ENCODE data around the gene ROR1. TPM values are rescaled to one million over a fixed set of nuclear protein-coding genes. Genes with fewer than 3 reads are reported as not detected.

ROR1 gene
- total and polyA plus RNA-seq, 2 of the 13 experiments (the other 11 are each of a cell fraction or from before 2014, with no cell fraction given): 0.58 to 2.3 TPM

DNA sequence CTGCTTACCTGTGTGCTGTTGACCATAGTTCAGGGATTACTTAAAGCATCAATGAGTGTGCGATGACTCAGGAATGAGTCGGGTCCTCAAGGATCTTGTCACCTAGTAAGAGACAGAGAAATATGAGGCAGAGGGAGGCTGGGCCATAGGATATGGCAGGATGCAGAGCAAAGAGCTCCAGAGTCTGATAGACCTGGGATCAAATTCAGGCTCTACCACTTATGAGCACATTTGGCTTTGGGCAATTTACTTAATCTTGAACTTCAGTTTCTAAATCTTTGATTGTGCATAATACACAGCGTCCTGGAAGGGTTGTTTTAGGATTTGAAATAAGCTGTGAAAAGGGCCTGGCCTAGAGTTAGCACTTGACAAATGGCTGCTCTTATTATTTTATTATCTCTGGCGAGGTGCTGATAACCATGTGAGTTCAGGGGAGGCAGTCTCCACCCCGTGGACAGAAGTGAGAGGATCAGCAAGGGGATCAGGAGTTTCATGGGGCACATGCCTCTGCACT lies 94.5 kb downstream of the ROR1 start:
- CTCF ChIA-PET (ENCODE audit: low intra/inter-chr PET ratio, low total read pairs): no interaction called here
- Histone ChIP-seq H3K27me3 (ENCODE audit: control insufficient read depth in 1 of 2, insufficient read depth in 2 of 2, low read length in 2 of 2) (no peaks in the 10 kb centered on the region), H3K9ac (ENCODE audit: insufficient read depth, low read depth, low read length) (no peak overlapping the region), H3K4me1 (ENCODE audit: insufficient read depth, low read length) (no peaks in the 10 kb centered on the region), H3K36me3 (replicated peaks in 1 of 2; ENCODE audit: control insufficient read depth in 1 of 2, insufficient read depth in 2 of 2, low read length in 2 of 2) (no peaks in the 10 kb centered on the region), H3K79me2 (ENCODE audit: insufficient read depth, low read length) (no peaks in the 10 kb centered on the region), H3K4me3 (replicated peaks in 1 of 3; ENCODE audit: insufficient read depth in 1 of 3, low read depth in 2 of 3, low read length in 3 of 3) (no peak overlapping the region), H4K20me1 (ENCODE audit: insufficient read depth, low read length) (no peaks in the 10 kb centered on the region), H3K9me3 (ENCODE audit: low read length) (no peaks in the 10 kb centered on the region), H2AFZ (ENCODE audit: low read length) (no peak overlapping the region), H3K4me2 (ENCODE audit: low read depth, low read length) (no peak overlapping the region), H3K27ac (ENCODE audit: extremely low read length, insufficient read depth, low read length) (no peak overlapping the region)
- FAIRE-seq (no peak), ATAC-seq (peak; percentile 75), DNase-seq (ENCODE audit: low spot score) (no peak)
- in situ Hi-C loops (cut with HindIII; ENCODE audit: extremely low pct_ligation_motif_present, low pct_unique_long_range_greater_than_20kb) (no loop called here), intact Hi-C loops (cut with micrococcal nuclease; ENCODE audit: unreplicated experiment) (no loop called here)
- TF ChIP-seq BHLHE40 (IDR thresholded peaks at IDR 0.05; ENCODE audit: low read length): no peak
- no peak for TF ChIP-seq TCF12 (IDR thresholded peaks at IDR 0.05)
- TF ChIP-seq TCF12 (CRISPR knock-in tag; IDR thresholded peaks at IDR 0.05): no peak
- no peak for TF ChIP-seq RBM22 (optimal IDR thresholded peaks at IDR 0.05; ENCODE audit: low read length)
- TF ChIP-seq ZNF615 (CRISPR knock-in tag; IDR thresholded peaks at IDR 0.05; ENCODE audit: borderline replicate concordance): no peak
- TF ChIP-seq STAG1 (CRISPR knock-in tag; IDR thresholded peaks at IDR 0.05): peak; percentile 17; the same call in 1 of the 2 replicates
- POLR2A ChIA-PET: no interaction called here
- 35% methylated on average over 5 of the region's 5 CpGs for WGBS (ENCODE audit: low lambda C conversion rate)
- BruUV-seq (replicated peaks): no TSS peak

DNA sequence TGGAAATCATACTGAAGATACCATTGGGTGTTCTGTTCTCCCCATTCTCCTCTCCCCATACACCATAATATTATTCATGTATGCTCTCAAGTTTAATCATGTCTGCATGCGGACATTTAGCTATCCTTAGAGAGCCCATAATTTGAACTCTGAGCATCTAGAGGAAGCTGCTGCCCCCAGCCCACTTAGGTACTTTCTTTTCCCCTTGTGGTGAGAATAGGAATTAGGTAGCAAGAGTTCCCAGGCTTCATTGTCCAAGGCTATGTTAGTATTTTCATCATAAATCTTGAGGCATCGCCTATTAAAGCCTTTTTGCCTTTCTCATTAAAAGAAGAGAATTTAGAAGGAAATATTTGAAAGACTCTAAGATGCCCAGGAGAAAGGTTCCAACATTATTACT lies 96.3 kb downstream of the ROR1 start:
- no peaks in the 10 kb centered on the region for H3K9me3 ChIP-seq (ENCODE audit: low read length)
- CTCF ChIA-PET (ENCODE audit: low intra/inter-chr PET ratio, low total read pairs): no interaction called here
- H3K36me3 ChIP-seq (replicated peaks in 1 of 2; ENCODE audit: control insufficient read depth in 1 of 2, insufficient read depth in 2 of 2, low read length in 2 of 2): no peaks in the 10 kb centered on the region
- H3K27ac ChIP-seq (ENCODE audit: extremely low read length, insufficient read depth, low read length): no peak overlapping the region
- no peaks in the 10 kb centered on the region for H3K79me2 ChIP-seq (ENCODE audit: insufficient read depth, low read length)
- no peaks in the 10 kb centered on the region for H3K4me1 ChIP-seq (ENCODE audit: insufficient read depth, low read length)
- no peak overlapping the region for H3K9ac ChIP-seq (ENCODE audit: insufficient read depth, low read depth, low read length)
- intact Hi-C loops (cut with micrococcal nuclease; ENCODE audit: unreplicated experiment): no loop called here
- no peak overlapping the region for H3K4me2 ChIP-seq (ENCODE audit: low read depth, low read length)
- POLR2A ChIA-PET: no interaction called here
- no TSS peak for BruUV-seq (replicated peaks)
- DNase-seq (ENCODE audit: low spot score) (no peak), ATAC-seq (no peak), FAIRE-seq (no peak)
- WGBS (ENCODE audit: low lambda C conversion rate): 58% methylated on average over 2 of the region's 2 CpGs
- no peak overlapping the region for H3K4me3 ChIP-seq (replicated peaks in 1 of 3; ENCODE audit: insufficient read depth in 1 of 3, low read depth in 2 of 3, low read length in 3 of 3)
- in situ Hi-C loops (cut with HindIII; ENCODE audit: extremely low pct_ligation_motif_present, low pct_unique_long_range_greater_than_20kb): no loop called here
- H3K27me3 ChIP-seq (ENCODE audit: control insufficient read depth in 1 of 2, insufficient read depth in 2 of 2, low read length in 2 of 2): no peaks in the 10 kb centered on the region
- H4K20me1 ChIP-seq (ENCODE audit: insufficient read depth, low read length): no peaks in the 10 kb centered on the region
- H2AFZ ChIP-seq (ENCODE audit: low read length): no peak overlapping the region
- TF ChIP-seq NCOA1 (CRISPR knock-in tag; IDR thresholded peaks at IDR 0.05) (no peak), MED8 (CRISPR knock-in tag; IDR thresholded peaks at IDR 0.05; ENCODE audit: insufficient replicate concordance) (no peak), SMYD3 (CRISPR knock-in tag; IDR thresholded peaks at IDR 0.05) (no peak), PTBP1 (IDR thresholded peaks at IDR 0.05; ENCODE audit: low read depth, low read length, poor library complexity, severe bottlenecking) (no peak), CREB1 (IDR thresholded peaks at IDR 0.05) (no peak), CREB1 (CRISPR knock-in tag; IDR thresholded peaks at IDR 0.05) (no peak), MBNL3 (CRISPR knock-in tag; conservative IDR thresholded peaks at IDR 0.05) (no peak)
- TF ChIP-seq, protein P1, sequence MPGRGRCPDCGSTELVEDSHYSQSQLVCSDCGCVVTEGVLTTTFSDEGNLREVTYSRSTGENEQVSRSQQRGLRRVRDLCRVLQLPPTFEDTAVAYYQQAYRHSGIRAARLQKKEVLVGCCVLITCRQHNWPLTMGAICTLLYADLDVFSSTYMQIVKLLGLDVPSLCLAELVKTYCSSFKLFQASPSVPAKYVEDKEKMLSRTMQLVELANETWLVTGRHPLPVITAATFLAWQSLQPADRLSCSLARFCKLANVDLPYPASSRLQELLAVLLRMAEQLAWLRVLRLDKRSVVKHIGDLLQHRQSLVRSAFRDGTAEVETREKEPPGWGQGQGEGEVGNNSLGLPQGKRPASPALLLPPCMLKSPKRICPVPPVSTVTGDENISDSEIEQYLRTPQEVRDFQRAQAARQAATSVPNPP (CRISPR knock-in tag; IDR thresholded peaks at IDR 0.05): no peak
- TF ChIP-seq, protein P2, sequence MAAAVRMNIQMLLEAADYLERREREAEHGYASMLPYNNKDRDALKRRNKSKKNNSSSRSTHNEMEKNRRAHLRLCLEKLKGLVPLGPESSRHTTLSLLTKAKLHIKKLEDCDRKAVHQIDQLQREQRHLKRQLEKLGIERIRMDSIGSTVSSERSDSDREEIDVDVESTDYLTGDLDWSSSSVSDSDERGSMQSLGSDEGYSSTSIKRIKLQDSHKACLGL (CRISPR knock-in tag; IDR thresholded peaks at IDR 0.05): no peak
- TF ChIP-seq, protein P3, sequence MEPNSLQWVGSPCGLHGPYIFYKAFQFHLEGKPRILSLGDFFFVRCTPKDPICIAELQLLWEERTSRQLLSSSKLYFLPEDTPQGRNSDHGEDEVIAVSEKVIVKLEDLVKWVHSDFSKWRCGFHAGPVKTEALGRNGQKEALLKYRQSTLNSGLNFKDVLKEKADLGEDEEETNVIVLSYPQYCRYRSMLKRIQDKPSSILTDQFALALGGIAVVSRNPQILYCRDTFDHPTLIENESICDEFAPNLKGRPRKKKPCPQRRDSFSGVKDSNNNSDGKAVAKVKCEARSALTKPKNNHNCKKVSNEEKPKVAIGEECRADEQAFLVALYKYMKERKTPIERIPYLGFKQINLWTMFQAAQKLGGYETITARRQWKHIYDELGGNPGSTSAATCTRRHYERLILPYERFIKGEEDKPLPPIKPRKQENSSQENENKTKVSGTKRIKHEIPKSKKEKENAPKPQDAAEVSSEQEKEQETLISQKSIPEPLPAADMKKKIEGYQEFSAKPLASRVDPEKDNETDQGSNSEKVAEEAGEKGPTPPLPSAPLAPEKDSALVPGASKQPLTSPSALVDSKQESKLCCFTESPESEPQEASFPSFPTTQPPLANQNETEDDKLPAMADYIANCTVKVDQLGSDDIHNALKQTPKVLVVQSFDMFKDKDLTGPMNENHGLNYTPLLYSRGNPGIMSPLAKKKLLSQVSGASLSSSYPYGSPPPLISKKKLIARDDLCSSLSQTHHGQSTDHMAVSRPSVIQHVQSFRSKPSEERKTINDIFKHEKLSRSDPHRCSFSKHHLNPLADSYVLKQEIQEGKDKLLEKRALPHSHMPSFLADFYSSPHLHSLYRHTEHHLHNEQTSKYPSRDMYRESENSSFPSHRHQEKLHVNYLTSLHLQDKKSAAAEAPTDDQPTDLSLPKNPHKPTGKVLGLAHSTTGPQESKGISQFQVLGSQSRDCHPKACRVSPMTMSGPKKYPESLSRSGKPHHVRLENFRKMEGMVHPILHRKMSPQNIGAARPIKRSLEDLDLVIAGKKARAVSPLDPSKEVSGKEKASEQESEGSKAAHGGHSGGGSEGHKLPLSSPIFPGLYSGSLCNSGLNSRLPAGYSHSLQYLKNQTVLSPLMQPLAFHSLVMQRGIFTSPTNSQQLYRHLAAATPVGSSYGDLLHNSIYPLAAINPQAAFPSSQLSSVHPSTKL (CRISPR knock-in tag; IDR thresholded peaks at IDR 0.05): no peak

All from HepG2 (cell line).